CD14-positive monocyte (primary cell): ENCODE results near the gene OMD. TPM values are rescaled to one million over a fixed set of nuclear protein-coding genes. Genes with fewer than 3 reads are reported as not detected.

Experiments used
- DNase-seq, 3 donors: peaks; one replicate each; pipeline ENCODE4 v3.0.0-alpha.2; 2011 to 2022
- H2AFZ ChIP-seq: 2 replicates; pipeline ENCODE4 v1.6.0; 2012; ENCODE audit warnings: mild to moderate bottlenecking, low read depth, low read length, inconsistent platforms; ENCODE audit not compliant: insufficient read depth, poor library complexity, severe bottlenecking
- H3K27ac ChIP-seq, 2 donors: 1 replicate in 1 of 2; 2 replicates in 1 of 2; pipeline ENCODE4 v1.5.1; 2012 to 2013; ENCODE audit warnings: low read length in 2 of 2, control low read depth in 1 of 2, inconsistent platforms in 1 of 2, low read depth in 1 of 2, mild to moderate bottlenecking in 1 of 2
- H3K27me3 ChIP-seq, 2 donors: one replicate each; pipeline versions ENCODE4 v1.6.0 to v1.6.1; 2011 to 2013; ENCODE audit warnings: low read length in 2 of 2; ENCODE audit not compliant: control insufficient read depth in 2 of 2, insufficient read depth in 2 of 2
- H3K36me3 ChIP-seq, 2 donors: replicated peaks in 1 of 2; 1 replicate in 1 of 2; 2 replicates in 1 of 2; pipeline versions ENCODE4 v1.5.1 to v1.6.1; 2012 to 2013; ENCODE audit warnings: low read length in 2 of 2, control low read depth in 1 of 2, inconsistent platforms in 1 of 2, mild to moderate bottlenecking in 1 of 2; ENCODE audit not compliant: insufficient read depth in 2 of 2, control insufficient read depth in 1 of 2
- H3K4me1 ChIP-seq, 2 donors: 1 replicate in 1 of 2; 2 replicates in 1 of 2; pipeline versions ENCODE4 v1.5.1 to v1.6.1; 2012 to 2013; ENCODE audit warnings: low read length in 2 of 2, control low read depth in 1 of 2, inconsistent platforms in 1 of 2, mild to moderate bottlenecking in 1 of 2, moderate library complexity in 1 of 2; ENCODE audit not compliant: insufficient read depth in 2 of 2, control insufficient read depth in 1 of 2
- H3K4me2 ChIP-seq: replicated peaks from 2 replicates; pipeline ENCODE3; 2012; ENCODE audit warnings: low read length, moderate library complexity, mild to moderate bottlenecking; ENCODE audit not compliant: poor library complexity, severe bottlenecking; ENCODE audit errors: extremely low read depth
- H3K4me3 ChIP-seq, 3 experiments: fragments of 200-600 bp in 1 of 3; sonication (generic) in 1 of 3; replicated peaks in 1 of 3; 1 replicate in 2 of 3; 2 replicates in 1 of 3; pipeline ENCODE4 v1.5.1; 2011 to 2013; ENCODE audit warnings: low read length in 3 of 3, mild to moderate bottlenecking in 3 of 3, control low read depth in 2 of 3, low read depth in 2 of 3, inconsistent platforms in 1 of 3, moderate library complexity in 1 of 3
- H3K79me2 ChIP-seq: 2 replicates; pipeline ENCODE4 v1.6.0; 2012; ENCODE audit warnings: mild to moderate bottlenecking, control low read depth, inconsistent platforms, low read length, moderate library complexity; ENCODE audit not compliant: insufficient read depth
- H3K9ac ChIP-seq: 2 replicates; pipeline ENCODE4 v1.6.0; 2017; ENCODE audit warnings: low read length, mild to moderate bottlenecking; ENCODE audit not compliant: insufficient read depth, poor library complexity, severe bottlenecking
- H3K9me3 ChIP-seq, 2 donors: replicated peaks in 1 of 2; 1 replicate in 1 of 2; 2 replicates in 1 of 2; pipeline versions ENCODE4 v1.5.1 to v1.6.1; 2012 to 2013; ENCODE audit warnings: low read length in 2 of 2, control low read depth in 1 of 2; ENCODE audit not compliant: control insufficient read depth in 1 of 2, insufficient read depth in 1 of 2
- H4K20me1 ChIP-seq: 2 replicates; pipeline ENCODE4 v1.6.0; 2012; ENCODE audit warnings: mild to moderate bottlenecking, low read length, control low read depth, moderate library complexity; ENCODE audit not compliant: insufficient read depth
- H3K27ac Mint-ChIP-seq, 7 donors: one replicate each; pipeline ENCODE4 v1.8.0; 2020; ENCODE audit warnings: mild to moderate bottlenecking in 7 of 7, mixed read lengths in 7 of 7, moderate library complexity in 6 of 7, inconsistent platforms in 2 of 7
- H3K27me3 Mint-ChIP-seq, 3 donors: one replicate each; pipeline ENCODE4 v1.8.0; 2021 to 2022; ENCODE audit warnings: low read depth in 3 of 3, mild to moderate bottlenecking in 3 of 3, mixed read lengths in 3 of 3, moderate library complexity in 3 of 3, inconsistent platforms in 1 of 3
- H3K36me3 Mint-ChIP-seq, 2 donors: one replicate each; pipeline ENCODE4 v1.8.0; 2020; ENCODE audit warnings: mixed read lengths in 2 of 2, inconsistent platforms in 1 of 2, mild to moderate bottlenecking in 1 of 2
- H3K4me1 Mint-ChIP-seq: one replicate; pipeline ENCODE4 v1.8.0; 2020; ENCODE audit warnings: mild to moderate bottlenecking, mixed read lengths
- H3K4me3 Mint-ChIP-seq, 2 donors: one replicate each; pipeline ENCODE4 v1.8.0; 2020; ENCODE audit warnings: mild to moderate bottlenecking in 2 of 2, mixed read lengths in 2 of 2, moderate library complexity in 1 of 2
- H3K9me3 Mint-ChIP-seq, 7 donors: one replicate each; pipeline ENCODE4 v1.8.0; 2020 to 2022; ENCODE audit warnings: mixed read lengths in 7 of 7, mild to moderate bottlenecking in 6 of 7, moderate library complexity in 6 of 7, inconsistent platforms in 2 of 7
- WGBS: methylation state at CpG from one replicate; pipeline ENCODE4 v1.1.5; 2013; ENCODE audit warnings: missing lambda C conversion rate; ENCODE audit not compliant: insufficient coverage; 5-methylcytosine and 5-hydroxymethylcytosine counted together
- intact Hi-C, 2 donors: fragments of 100-400 bp; cut with micrococcal nuclease; formaldehyde crosslinking; loops; one replicate each; pipeline versions ENCODE4 v1.15.0 to v1.15.1; 2023
- polyA plus RNA-seq, 3 donors: library from polyadenylated mRNA; depleted of rRNA in 1 of 3; unstranded in 2 of 3; stranded (reverse) in 1 of 3; fragments of 300-500 nt in 2 of 3; fragments of >200 nt in 1 of 3; fragmentation: Illumina TruSeq in 2 of 3; gene quantifications; 1 replicate in 2 of 3; 2 replicates in 1 of 3; pipeline ENCODE4 v1.2.3, GENCODE V29; 2012 to 2021
- TF ChIP-seq, protein P1 (sequence below): fragments of 200-600 bp; IDR thresholded peaks from one replicate; pipeline ENCODE4 v1.8.0; 2022; ENCODE audit warnings: antibody characterized with exemption, mild to moderate bottlenecking

Gene OMD
- polyA plus RNA-seq, 3 donors: not detected

DNA sequence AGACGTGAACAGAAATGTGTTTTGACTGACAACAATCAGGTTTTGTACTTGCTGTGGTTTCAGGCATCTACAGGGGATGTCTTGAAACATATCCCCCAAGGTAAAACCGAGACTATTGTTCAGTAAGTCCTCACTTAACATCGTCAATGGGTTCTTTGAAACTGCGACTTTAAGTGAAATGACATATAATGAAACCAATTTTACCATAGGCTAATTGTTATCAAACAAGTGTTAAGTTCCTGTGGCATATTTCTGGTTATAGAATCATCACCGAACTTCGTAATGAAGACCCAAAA, 16.4 kb upstream of the OMD start:
- Mint-ChIP-seq H3K4me3 (no peak overlapping the region), H3K9me3 (no peaks in the 10 kb centered on the region), H3K4me1 (no peaks in the 10 kb centered on the region), H3K27ac (no peak overlapping the region), H3K27me3 (peaks cover 0 to 2% (median 0%) of the 10 kb centered on the region in 3 donors), H3K36me3 (no peaks in the 10 kb centered on the region)
- no peak overlapping the region for H3K4me2 ChIP-seq
- H2AFZ ChIP-seq: no peak overlapping the region
- H3K27me3 ChIP-seq: no peaks in the 10 kb centered on the region
- no peaks in the 10 kb centered on the region for H4K20me1 ChIP-seq
- no peaks in the 10 kb centered on the region for H3K9me3 ChIP-seq
- no peaks in the 10 kb centered on the region for H3K36me3 ChIP-seq
- WGBS: 83% methylated on average over 1 of the region's 6 CpGs
- TF ChIP-seq, protein P1, sequence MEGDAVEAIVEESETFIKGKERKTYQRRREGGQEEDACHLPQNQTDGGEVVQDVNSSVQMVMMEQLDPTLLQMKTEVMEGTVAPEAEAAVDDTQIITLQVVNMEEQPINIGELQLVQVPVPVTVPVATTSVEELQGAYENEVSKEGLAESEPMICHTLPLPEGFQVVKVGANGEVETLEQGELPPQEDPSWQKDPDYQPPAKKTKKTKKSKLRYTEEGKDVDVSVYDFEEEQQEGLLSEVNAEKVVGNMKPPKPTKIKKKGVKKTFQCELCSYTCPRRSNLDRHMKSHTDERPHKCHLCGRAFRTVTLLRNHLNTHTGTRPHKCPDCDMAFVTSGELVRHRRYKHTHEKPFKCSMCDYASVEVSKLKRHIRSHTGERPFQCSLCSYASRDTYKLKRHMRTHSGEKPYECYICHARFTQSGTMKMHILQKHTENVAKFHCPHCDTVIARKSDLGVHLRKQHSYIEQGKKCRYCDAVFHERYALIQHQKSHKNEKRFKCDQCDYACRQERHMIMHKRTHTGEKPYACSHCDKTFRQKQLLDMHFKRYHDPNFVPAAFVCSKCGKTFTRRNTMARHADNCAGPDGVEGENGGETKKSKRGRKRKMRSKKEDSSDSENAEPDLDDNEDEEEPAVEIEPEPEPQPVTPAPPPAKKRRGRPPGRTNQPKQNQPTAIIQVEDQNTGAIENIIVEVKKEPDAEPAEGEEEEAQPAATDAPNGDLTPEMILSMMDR: no peak
- H3K4me1 ChIP-seq: no peaks in the 10 kb centered on the region
- DNase-seq: no peak
- H3K4me3 ChIP-seq: no peak overlapping the region
- no peak overlapping the region for H3K9ac ChIP-seq
- no peaks in the 10 kb centered on the region for H3K79me2 ChIP-seq
- intact Hi-C loops: no loop called here
- no peak overlapping the region for H3K27ac ChIP-seq

DNA sequence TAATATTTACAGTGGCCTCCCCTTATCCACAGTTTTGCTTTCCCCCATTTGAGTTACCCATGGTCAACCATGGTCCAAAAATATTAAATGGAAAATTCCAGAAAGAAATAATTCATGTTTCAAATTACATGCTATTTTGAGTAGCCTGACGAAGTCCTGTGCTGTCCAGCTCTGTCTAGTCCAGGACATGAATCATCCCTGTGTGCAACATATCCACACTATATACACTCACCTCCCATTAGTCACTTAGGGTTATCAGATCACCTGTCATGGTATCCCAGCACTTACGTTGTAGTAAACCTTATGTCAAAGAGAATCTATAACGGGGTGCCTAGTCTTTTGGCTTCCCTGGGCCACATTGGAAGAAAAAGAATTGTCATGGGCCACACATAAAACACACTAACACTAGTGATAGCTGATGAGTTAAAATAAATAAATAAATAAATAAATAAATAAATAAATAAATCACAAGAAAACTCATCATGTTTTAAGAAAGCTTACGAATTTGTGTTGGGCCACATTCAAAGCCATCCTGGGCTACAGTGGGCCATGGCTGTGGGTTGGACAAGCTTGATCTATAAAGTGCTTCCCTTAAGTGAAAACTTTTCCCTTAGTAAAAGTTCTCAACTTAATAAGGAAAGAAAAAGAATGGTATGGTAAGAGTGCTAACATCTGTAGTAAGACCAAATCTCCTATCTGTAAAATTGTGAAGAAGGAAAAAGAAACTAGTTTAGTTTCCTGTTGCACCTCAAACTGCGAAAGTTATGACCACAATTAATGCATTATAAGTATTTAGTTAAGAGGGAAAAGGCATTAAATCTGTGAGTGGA, 15.9 kb upstream of the OMD start:
- Histone ChIP-seq H3K4me2 (no peak overlapping the region), H3K4me3 (no peak overlapping the region)
- H3K27ac Mint-ChIP-seq: peak overlapping the region in 1 of 7 donors; percentile 4

More for the DNA sequence above, 15.9 kb upstream of the OMD start:
- Histone ChIP-seq H3K27me3 (no peaks in the 10 kb centered on the region), H3K9ac (no peak overlapping the region), H4K20me1 (no peaks in the 10 kb centered on the region), H2AFZ (no peak overlapping the region), H3K4me1 (no peaks in the 10 kb centered on the region), H3K9me3 (no peaks in the 10 kb centered on the region), H3K36me3 (no peaks in the 10 kb centered on the region), H3K79me2 (no peaks in the 10 kb centered on the region), H3K27ac (no peak overlapping the region)
- no peaks in the 10 kb centered on the region for H3K36me3 Mint-ChIP-seq
- no peaks in the 10 kb centered on the region for H3K4me1 Mint-ChIP-seq
- TF ChIP-seq, protein P1: no peak
- no peaks in the 10 kb centered on the region for H3K9me3 Mint-ChIP-seq
- intact Hi-C loops: loop anchor here in 1 of 2 donors (5.0 kb wide), 1 partner anchor 298 kb away; no protein-coding TSS in a partner anchor
- peaks cover 0 to 2% (median 0%) of the 10 kb centered on the region in 3 donors for H3K27me3 Mint-ChIP-seq
- DNase-seq: no peak
- 100% methylated on average over 2 of the region's 5 CpGs for WGBS
- no peak overlapping the region for H3K4me3 Mint-ChIP-seq
